Astrocyte (in vitro differentiated cells and primary cell): Measurements from ENCODE around the gene OBSL1. TPM values are rescaled to one million over a fixed set of nuclear protein-coding genes. Genes with fewer than 3 reads are reported as not detected.

Experiments
- DNase-seq: peaks from one replicate; pipeline ENCODE4 v3.0.0-alpha.2; 2010; ENCODE audit warnings: low read depth
- FAIRE-seq: peaks from 2 replicates; lab custom pipeline; 2011; peaks lifted over from hg19 to GRCh38; lab: Jason Lieb, UNC
- H2AFZ ChIP-seq: 2 replicates; pipeline ENCODE4 v1.6.0; 2012; ENCODE audit warnings: low read depth, low read length, inconsistent platforms
- H3K27ac ChIP-seq: 2 replicates; pipeline ENCODE4 v1.5.1; 2011; ENCODE audit warnings: low read depth, low read length, inconsistent platforms
- H3K27me3 ChIP-seq: 2 replicates; pipeline ENCODE4 v1.6.0; 2011; ENCODE audit warnings: low read length, inconsistent platforms; ENCODE audit not compliant: insufficient read depth
- H3K36me3 ChIP-seq: 2 replicates; pipeline ENCODE4 v1.5.1; 2011; ENCODE audit warnings: low read length, inconsistent platforms; ENCODE audit not compliant: insufficient read depth
- H3K4me1 ChIP-seq: 2 replicates; pipeline ENCODE4 v1.5.1; 2011; ENCODE audit warnings: low read length, inconsistent platforms; ENCODE audit not compliant: insufficient read depth
- H3K4me2 ChIP-seq: 2 replicates; pipeline ENCODE4 v1.6.0; 2012; ENCODE audit warnings: low read length, inconsistent platforms
- H3K4me3 ChIP-seq: 2 replicates; pipeline ENCODE4 v1.5.1; 2011; ENCODE audit warnings: low read depth, mild to moderate bottlenecking, low read length, inconsistent platforms; ENCODE audit not compliant: insufficient read depth
- H3K79me2 ChIP-seq: 2 replicates; pipeline ENCODE4 v1.6.0; 2012; ENCODE audit warnings: mild to moderate bottlenecking, low read length, inconsistent platforms; ENCODE audit not compliant: insufficient read depth
- H3K9ac ChIP-seq: 2 replicates; pipeline ENCODE4 v1.6.0; 2012; ENCODE audit warnings: mild to moderate bottlenecking, low read length, inconsistent platforms
- H3K9me3 ChIP-seq: 2 replicates; pipeline ENCODE4 v1.5.1; 2012; ENCODE audit warnings: low read depth, mild to moderate bottlenecking, low read length, inconsistent platforms; ENCODE audit not compliant: insufficient read depth
- H4K20me1 ChIP-seq: 2 replicates; pipeline ENCODE4 v1.6.0; 2012; ENCODE audit warnings: low read length, inconsistent platforms; ENCODE audit not compliant: insufficient read depth
- H3K27ac Mint-ChIP-seq: one replicate; pipeline ENCODE4 v1.8.0; 2021; ENCODE audit warnings: mild to moderate bottlenecking, mixed read lengths; ENCODE audit not compliant: unreplicated experiment
- H3K27me3 Mint-ChIP-seq: one replicate; pipeline ENCODE4 v1.8.0; 2021; ENCODE audit warnings: low read depth, mixed read lengths; ENCODE audit not compliant: unreplicated experiment
- H3K36me3 Mint-ChIP-seq: one replicate; pipeline ENCODE4 v1.8.0; 2021; ENCODE audit warnings: low read depth, mixed read lengths; ENCODE audit not compliant: unreplicated experiment
- H3K4me1 Mint-ChIP-seq: one replicate; pipeline ENCODE4 v1.8.0; 2021; ENCODE audit warnings: low read depth, mixed read lengths; ENCODE audit not compliant: unreplicated experiment
- H3K4me3 Mint-ChIP-seq: one replicate; pipeline ENCODE4 v1.8.0; 2021; ENCODE audit warnings: mild to moderate bottlenecking, moderate library complexity, mixed read lengths; ENCODE audit not compliant: unreplicated experiment
- H3K9me3 Mint-ChIP-seq: one replicate; pipeline ENCODE4 v1.8.0; 2021; ENCODE audit warnings: mild to moderate bottlenecking, mixed read lengths; ENCODE audit not compliant: unreplicated experiment
- EZH2 ChIP-seq: IDR thresholded peaks from 2 replicates; pipeline ENCODE4 v1.6.1; 2012; ENCODE audit warnings: mild to moderate bottlenecking, low read length, inconsistent platforms; ENCODE audit not compliant: insufficient read depth
- total RNA-seq: library from RNA; stranded (reverse); gene quantifications from 2 replicates; pipeline ENCODE4 v1.2.1, GENCODE V29; 2021
- TF ChIP-seq, protein P1 (sequence below): IDR thresholded peaks from 2 replicates; pipeline ENCODE4 v1.5.1; 2011; ENCODE audit warnings: low read depth, mild to moderate bottlenecking, inconsistent platforms, low read length, moderate library complexity; ENCODE audit not compliant: insufficient read depth

The OBSL1 gene
- total RNA-seq, 1 donor from 2014 or later: 77.5 TPM

DNA sequence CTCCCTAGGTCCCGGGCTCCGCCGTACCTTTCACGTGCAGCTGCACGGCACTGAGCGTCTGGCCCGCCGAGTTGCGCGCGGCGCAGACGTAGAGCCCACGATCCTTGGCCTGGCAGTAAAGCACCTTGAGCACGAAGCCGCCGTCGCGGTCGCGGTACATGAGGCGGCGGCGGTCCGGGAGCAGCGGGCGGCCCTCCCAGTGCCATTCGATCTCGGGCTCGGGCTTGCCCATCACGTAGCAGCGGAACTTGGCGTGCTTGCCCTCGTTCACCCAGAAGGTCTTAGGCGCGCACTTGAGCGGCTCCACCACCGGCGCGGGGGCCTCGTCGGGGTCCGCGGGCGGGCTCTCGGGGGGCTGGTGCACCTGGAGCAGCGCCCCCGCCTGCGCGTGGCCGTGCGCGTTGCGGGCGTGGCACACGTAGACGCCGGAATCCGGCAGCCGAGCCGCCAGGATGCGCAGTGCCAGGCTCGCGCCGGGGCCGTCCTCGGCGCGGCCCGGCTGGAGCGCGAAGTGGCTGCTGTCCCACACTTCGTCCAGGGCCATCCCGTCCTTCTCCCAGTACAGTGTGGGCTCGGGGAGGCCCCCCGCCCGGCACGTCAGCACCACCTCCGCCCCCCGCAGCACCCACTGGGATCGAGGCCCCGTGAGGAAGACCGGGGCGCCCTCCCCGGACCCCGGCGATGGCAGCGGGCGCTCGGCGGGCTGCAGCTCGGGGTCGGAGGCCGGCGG is 980 bp downstream of the OBSL1 start:
- Histone ChIP-seq H3K79me2 (peaks cover 10% of the 10 kb centered on the region), H3K36me3 (peaks cover 8% of the 10 kb centered on the region), H3K9me3 (no peaks in the 10 kb centered on the region), H2AFZ (peak overlapping the region; percentile 80), H4K20me1 (peaks cover 15% of the 10 kb centered on the region), H3K4me3 (peak overlapping the region; percentile 60), H3K27me3 (no peaks in the 10 kb centered on the region), H3K4me1 (peaks cover 15% of the 10 kb centered on the region), H3K27ac (peak overlapping the region; percentile 47), H3K9ac (peak overlapping the region; percentile 82), H3K4me2 (peak overlapping the region; percentile 89)
- no peak overlapping the region for H3K27ac Mint-ChIP-seq
- DNase-seq: peak; percentile 8
- no peaks in the 10 kb centered on the region for H3K27me3 Mint-ChIP-seq
- H3K4me1 Mint-ChIP-seq: peaks cover 4% of the 10 kb centered on the region
- peak overlapping the region; percentile 84 for H3K4me3 Mint-ChIP-seq
- no peak for FAIRE-seq
- H3K9me3 Mint-ChIP-seq: no peaks in the 10 kb centered on the region
- peaks cover 17% of the 10 kb centered on the region for H3K36me3 Mint-ChIP-seq
- TF ChIP-seq EZH2: no peak
- TF ChIP-seq, protein P1, sequence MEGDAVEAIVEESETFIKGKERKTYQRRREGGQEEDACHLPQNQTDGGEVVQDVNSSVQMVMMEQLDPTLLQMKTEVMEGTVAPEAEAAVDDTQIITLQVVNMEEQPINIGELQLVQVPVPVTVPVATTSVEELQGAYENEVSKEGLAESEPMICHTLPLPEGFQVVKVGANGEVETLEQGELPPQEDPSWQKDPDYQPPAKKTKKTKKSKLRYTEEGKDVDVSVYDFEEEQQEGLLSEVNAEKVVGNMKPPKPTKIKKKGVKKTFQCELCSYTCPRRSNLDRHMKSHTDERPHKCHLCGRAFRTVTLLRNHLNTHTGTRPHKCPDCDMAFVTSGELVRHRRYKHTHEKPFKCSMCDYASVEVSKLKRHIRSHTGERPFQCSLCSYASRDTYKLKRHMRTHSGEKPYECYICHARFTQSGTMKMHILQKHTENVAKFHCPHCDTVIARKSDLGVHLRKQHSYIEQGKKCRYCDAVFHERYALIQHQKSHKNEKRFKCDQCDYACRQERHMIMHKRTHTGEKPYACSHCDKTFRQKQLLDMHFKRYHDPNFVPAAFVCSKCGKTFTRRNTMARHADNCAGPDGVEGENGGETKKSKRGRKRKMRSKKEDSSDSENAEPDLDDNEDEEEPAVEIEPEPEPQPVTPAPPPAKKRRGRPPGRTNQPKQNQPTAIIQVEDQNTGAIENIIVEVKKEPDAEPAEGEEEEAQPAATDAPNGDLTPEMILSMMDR: no peak

DNA sequence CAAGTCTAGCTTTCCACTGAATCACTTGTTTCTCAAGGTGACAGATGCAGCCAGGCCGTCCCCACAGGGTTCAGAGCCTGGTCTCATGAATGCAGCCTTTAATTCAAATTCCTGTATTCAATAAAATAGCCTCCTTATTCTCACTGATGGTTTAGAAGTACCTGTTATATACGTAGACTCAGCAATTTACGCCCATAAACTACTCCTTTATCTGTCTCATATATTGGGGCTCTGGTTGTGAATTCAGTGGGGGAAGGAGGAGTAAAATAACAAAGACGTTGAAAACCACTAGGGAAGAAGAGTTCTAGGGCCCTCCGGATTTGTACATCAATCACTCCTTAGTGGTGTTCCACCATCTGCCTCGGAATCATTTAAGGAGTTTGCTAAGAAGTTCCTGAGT is 1.7 kb downstream of the OBSL1 start:
- H3K27ac ChIP-seq: no peak overlapping the region
- Mint-ChIP-seq H3K4me1 (peaks cover 4% of the 10 kb centered on the region), H3K9me3 (no peaks in the 10 kb centered on the region), H3K27ac (no peak overlapping the region), H3K4me3 (peak overlapping the region; percentile 84), H3K27me3 (no peaks in the 10 kb centered on the region), H3K36me3 (peaks cover 22% of the 10 kb centered on the region)
- no peaks in the 10 kb centered on the region for H3K27me3 ChIP-seq
- peak overlapping the region; percentile 89 for H3K4me2 ChIP-seq
- peaks cover 20% of the 10 kb centered on the region for H4K20me1 ChIP-seq
- TF ChIP-seq, protein P1: no peak
- no peak for TF ChIP-seq EZH2
- H3K4me1 ChIP-seq: peaks cover 15% of the 10 kb centered on the region
- FAIRE-seq (no peak), DNase-seq (no peak)
- H2AFZ ChIP-seq: no peak overlapping the region
- peaks cover 8% of the 10 kb centered on the region for H3K36me3 ChIP-seq
- peak overlapping the region; percentile 60 for H3K4me3 ChIP-seq
- H3K9me3 ChIP-seq: no peaks in the 10 kb centered on the region
- H3K9ac ChIP-seq: peak overlapping the region; percentile 82
- H3K79me2 ChIP-seq: peaks cover 10% of the 10 kb centered on the region

DNA sequence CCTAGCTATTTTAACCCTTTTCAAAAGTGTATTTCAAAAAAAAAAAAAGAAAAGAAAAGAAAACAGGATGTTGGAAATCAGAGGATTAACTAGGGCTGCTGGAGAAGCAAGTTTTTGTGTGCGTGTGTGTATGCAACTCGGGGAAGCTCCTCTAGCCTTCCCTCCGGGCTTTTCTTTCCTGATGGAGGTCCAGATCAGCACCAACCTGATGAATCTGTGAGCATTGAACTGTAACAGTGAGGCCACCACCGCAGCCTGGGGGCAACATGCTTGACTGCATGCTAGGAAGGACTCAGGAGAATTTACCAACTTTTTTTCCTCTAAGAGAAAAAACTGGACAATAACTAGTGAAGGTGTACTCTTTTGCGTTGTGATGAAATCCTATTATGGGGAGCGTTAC is 2.3 kb downstream of the OBSL1 start:
- H3K27ac Mint-ChIP-seq: no peak overlapping the region
- no peak overlapping the region for H3K4me2 ChIP-seq

More for the DNA sequence above, 2.3 kb downstream of the OBSL1 start:
- Histone ChIP-seq H4K20me1 (peaks cover 22% of the 10 kb centered on the region), H3K9ac (no peak overlapping the region), H2AFZ (no peak overlapping the region), H3K36me3 (peaks cover 8% of the 10 kb centered on the region), H3K4me1 (peaks cover 15% of the 10 kb centered on the region), H3K79me2 (peaks cover 10% of the 10 kb centered on the region), H3K9me3 (no peaks in the 10 kb centered on the region), H3K4me3 (no peak overlapping the region), H3K27me3 (no peaks in the 10 kb centered on the region), H3K27ac (no peak overlapping the region)
- peaks cover 27% of the 10 kb centered on the region for H3K36me3 Mint-ChIP-seq
- no peaks in the 10 kb centered on the region for H3K27me3 Mint-ChIP-seq
- peak overlapping the region; percentile 84 for H3K4me3 Mint-ChIP-seq
- no peaks in the 10 kb centered on the region for H3K9me3 Mint-ChIP-seq
- peaks cover 4% of the 10 kb centered on the region for H3K4me1 Mint-ChIP-seq
- TF ChIP-seq, protein P1: no peak
- no peak for TF ChIP-seq EZH2
- FAIRE-seq: no peak
- no peak for DNase-seq
